ENCODE measurements around the gene CLIC4.
A peak's percentile ranks its signal among the peaks of the same experiment; 100 is the strongest.

Gene CLIC4

DNA sequence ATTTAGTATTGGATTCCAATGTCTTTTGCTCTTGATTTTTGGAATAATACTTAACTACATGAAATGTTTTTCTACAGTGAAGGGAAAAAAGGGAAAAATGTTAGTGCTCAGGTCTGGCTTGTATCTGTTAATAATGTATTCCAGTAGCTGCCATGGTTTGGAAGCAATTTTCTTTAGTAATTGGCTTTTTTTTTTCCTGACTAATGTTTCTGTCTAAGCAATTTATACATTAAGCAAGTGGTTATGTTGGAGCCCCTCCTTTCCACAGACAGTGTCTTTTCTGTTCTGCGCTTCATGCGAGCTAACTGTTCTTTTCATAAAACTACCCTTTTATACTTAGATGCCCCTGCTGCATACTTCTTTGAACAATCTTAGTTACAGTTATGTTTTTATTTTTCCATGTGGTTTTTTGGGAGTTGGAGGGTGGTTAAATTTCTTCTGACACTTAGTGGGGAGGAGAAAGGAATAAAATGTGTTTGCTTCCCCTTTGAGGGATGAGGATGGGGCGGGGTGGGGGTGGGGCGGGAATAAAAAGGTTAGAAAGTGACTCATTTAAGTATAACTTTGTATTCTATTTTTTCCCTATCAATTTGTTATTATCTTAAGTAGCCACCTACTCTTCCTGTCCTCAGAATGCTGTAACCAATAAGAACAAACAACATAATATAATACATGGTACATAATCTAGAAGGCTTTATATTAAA lies 83.1 kb downstream of the CLIC4 start:
- no peak for DNase-seq (ENCODE audit: low read depth)
- H3K4me3 ChIP-seq (ENCODE audit: low read depth, low read length), result no peak overlapping the region
- TF ChIP-seq, protein P1, sequence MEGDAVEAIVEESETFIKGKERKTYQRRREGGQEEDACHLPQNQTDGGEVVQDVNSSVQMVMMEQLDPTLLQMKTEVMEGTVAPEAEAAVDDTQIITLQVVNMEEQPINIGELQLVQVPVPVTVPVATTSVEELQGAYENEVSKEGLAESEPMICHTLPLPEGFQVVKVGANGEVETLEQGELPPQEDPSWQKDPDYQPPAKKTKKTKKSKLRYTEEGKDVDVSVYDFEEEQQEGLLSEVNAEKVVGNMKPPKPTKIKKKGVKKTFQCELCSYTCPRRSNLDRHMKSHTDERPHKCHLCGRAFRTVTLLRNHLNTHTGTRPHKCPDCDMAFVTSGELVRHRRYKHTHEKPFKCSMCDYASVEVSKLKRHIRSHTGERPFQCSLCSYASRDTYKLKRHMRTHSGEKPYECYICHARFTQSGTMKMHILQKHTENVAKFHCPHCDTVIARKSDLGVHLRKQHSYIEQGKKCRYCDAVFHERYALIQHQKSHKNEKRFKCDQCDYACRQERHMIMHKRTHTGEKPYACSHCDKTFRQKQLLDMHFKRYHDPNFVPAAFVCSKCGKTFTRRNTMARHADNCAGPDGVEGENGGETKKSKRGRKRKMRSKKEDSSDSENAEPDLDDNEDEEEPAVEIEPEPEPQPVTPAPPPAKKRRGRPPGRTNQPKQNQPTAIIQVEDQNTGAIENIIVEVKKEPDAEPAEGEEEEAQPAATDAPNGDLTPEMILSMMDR (IDR thresholded peaks at IDR 0.05; ENCODE audit: low read depth, low read length, missing control alignments), result no peak
- in situ Hi-C loops (cut with HindIII; ENCODE audit: low sequenced_read_pairs), result no loop called here

DNA sequence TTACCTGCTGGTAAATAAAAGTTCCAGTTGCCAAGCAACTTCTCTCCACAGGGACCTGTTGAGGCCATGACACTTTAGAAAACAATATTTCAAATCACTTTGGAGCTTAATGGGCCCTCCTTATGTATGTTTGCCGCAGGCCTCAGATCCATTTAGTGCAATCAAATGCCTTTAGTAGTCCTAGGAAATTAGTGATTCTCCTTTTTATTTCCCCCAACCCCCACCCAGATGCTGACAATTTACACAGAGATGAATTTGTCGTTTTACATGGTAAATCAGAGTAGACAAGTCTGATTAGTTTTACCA lies 83.6 kb downstream of the CLIC4 start:
- in situ Hi-C loops (cut with HindIII; ENCODE audit: low sequenced_read_pairs), result no loop called here
- DNase-seq (ENCODE audit: low read depth), result no peak

DNA sequence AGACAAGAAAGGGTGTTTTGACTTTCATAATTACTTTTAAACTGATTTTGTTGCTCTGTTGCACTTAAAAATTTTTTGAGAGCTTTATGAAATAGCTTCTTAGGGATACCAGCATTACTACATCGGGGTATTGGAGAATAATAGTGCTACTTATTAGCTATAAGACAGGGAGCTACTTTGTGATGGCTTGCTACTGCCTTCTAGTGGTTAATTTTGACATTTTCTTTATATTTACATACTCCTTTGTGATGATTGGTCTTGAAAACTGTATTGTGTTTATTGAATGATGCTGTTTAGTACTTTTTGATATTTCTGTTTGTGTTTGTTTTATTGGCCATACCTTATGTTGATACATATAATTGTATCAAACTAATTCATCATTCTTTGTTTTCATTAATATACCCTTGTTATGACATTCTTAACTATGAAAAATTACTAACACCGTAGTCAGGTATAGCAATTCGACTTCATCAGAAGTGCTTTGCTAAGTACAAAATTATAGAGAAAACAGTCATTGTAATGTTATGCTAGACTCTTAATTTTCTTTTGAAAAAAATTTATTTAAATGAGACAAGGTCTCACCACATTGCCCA lies 85.5 kb downstream of the CLIC4 start:
- peak; percentile 66 for DNase-seq (ENCODE audit: low read depth)

More for the DNA sequence above, 83.6 kb downstream of the CLIC4 start:
- TF ChIP-seq, protein P1 (IDR thresholded peaks at IDR 0.05; ENCODE audit: low read depth, low read length, missing control alignments), result no peak
- H3K4me3 ChIP-seq (ENCODE audit: low read depth, low read length), result no peak overlapping the region

DNA sequence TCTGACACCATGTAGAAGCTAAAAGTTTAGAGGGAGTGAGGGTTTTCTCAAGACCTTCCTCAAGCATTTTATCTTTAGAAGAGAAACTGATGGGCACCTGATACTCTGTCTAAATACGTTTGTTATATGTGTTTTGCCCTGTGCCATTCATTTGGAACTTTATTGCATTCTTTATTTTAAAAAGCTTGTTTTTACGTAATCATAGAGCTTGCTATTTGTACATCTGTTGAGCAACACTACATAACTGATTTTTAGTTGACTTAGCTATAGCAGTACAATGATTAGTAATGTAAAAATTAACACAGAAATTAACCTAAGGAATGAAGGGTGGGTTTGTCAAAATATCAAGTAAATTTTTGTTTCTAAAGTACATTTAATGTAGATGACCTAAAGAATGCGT lies 96.3 kb downstream of the CLIC4 start:
- no peak for DNase-seq (ENCODE audit: low read depth)
- in situ Hi-C loops (cut with HindIII; ENCODE audit: low sequenced_read_pairs), result no loop called here
- no peak overlapping the region for H3K4me3 ChIP-seq (ENCODE audit: low read depth, low read length)
- TF ChIP-seq, protein P1 (IDR thresholded peaks at IDR 0.05; ENCODE audit: low read depth, low read length, missing control alignments), result no peak

More for the DNA sequence above, 85.5 kb downstream of the CLIC4 start:
- in situ Hi-C loops (cut with HindIII; ENCODE audit: low sequenced_read_pairs), result no loop called here
- no peak overlapping the region for H3K4me3 ChIP-seq (ENCODE audit: low read depth, low read length)
- TF ChIP-seq, protein P1 (IDR thresholded peaks at IDR 0.05; ENCODE audit: low read depth, low read length, missing control alignments), result peak; percentile 58

DNA sequence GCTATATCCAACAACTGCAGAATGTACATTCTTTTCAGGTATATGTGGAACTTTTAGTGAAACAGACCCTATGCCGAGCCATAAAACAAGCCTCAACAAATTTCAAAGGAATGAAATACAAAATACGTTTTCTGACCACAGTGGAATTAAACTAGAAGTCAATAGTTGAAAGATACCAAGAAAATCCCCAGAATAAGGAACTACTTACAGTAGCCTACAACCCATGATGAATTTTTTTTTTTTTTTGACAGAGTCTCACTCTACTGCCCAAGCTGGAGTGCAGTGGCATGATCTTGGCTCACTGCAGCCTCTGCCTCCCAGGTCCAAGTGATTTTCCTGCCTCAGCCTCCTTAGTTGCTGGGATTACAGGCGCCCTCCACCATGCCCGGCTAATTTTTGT lies 101.4 kb downstream of the CLIC4 start:
- in situ Hi-C loops (cut with HindIII; ENCODE audit: low sequenced_read_pairs), result no loop called here
- TF ChIP-seq, protein P1 (IDR thresholded peaks at IDR 0.05; ENCODE audit: low read depth, low read length, missing control alignments), result no peak
- DNase-seq (ENCODE audit: low read depth), result no peak

DNA sequence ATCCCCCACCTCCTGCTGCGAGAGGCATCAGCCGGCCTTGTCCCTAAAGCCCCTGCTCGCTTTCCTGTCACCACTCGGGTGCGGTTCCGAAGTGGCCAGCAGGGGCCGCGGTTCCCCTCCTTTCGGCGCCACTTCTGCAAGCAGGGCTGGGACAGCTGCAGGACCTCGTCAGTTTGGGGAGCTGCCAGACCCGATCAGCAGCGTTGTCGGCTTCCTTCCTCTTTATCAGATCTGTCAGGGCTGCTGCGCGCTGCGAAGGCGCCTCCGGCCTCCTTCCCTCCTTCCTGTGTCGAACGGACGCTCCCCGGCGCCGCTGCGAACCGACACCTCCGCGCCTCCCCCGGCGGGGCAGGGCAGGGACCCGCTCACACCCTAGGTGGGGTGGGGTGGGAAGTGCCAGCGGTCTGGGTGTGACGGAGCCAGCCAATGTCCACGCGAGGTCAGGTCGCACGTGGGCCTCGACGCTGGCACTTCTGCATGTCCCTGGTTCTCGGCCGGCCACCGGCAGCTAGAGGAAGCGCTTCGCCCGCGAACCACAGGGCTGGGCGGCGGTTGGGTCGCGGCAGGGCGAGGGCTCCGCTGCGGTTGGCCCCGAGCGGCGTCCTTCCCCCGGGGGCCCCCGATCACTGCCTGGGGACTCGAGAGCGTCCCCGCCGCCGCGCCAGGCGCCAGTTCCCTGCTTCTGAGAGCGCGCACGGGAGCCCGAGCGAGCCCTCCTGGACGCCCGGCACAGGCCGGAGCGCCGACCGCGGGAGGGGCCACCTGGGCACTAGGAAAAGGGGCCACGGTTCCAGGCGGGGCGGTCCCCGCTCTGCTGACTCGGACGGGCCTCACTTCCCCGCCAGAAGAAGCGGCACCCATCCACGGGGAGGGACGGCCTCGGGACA lies 103.0 kb downstream of the CLIC4 start:
- TF ChIP-seq, protein P1 (IDR thresholded peaks at IDR 0.05; ENCODE audit: low read depth, low read length, missing control alignments), result peak; percentile 86
- H3K4me3 ChIP-seq (ENCODE audit: low read depth, low read length), result peak overlapping the region; percentile 45
- in situ Hi-C loops (cut with HindIII; ENCODE audit: low sequenced_read_pairs), result no loop called here
- DNase-seq (ENCODE audit: low read depth), result peak; percentile 60

More for the DNA sequence above, 101.4 kb downstream of the CLIC4 start:
- H3K4me3 ChIP-seq (ENCODE audit: low read depth, low read length), result no peak overlapping the region

All from astrocyte of the cerebellum (primary cell).